Activated naive CD4-positive, alpha-beta T cell (primary cell): ENCODE data around the gene LRRC7.
"Not testable (repeated sequence)": the region's sequence is repeated elsewhere in the genome, so short reads cannot be mapped to it uniquely, and the experiment has no call there.

Experiments
- DNase-seq, 4 experiments: peaks; one replicate each; lab custom pipeline; 2025; lab: John Stamatoyannopoulos, UW

Gene LRRC7

GRCh38 chr1:69888016-69888415, 320.3 kb downstream of the LRRC7 start:
- DNase-seq = not testable (repeated sequence)

- no peak for DNase-seq
Measured at GRCh38 chr1:69888657-69889056, 320.9 kb downstream of the LRRC7 start.

GRCh38 chr1:69898403-69898947, 330.8 kb downstream of the LRRC7 start:
- no peak for DNase-seq

DNA sequence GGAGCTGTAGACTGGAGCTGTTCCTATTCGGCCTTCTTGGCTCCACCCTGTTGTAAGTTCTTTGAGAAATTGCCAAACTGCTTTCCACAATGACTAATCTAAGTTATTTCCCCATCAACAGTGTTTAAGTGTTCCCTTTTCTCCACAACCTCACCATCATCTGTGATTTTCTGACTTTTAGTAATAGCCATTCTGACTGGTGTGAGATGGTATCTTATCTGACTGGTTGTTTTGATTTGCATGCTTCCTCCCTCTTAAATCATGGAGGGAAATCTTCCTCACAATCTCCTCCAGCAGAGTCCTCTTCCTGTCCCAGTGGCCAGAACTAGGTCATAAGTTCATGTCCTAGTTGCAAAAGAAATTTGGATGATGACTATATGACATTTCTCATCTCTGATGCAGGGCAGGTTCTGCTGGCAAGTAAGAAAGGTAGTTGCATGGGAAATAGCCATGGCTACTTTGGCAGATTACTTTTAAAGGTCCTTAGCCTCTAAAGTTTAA, 343.6 kb downstream of the LRRC7 start:
- DNase-seq = no peak

DNA sequence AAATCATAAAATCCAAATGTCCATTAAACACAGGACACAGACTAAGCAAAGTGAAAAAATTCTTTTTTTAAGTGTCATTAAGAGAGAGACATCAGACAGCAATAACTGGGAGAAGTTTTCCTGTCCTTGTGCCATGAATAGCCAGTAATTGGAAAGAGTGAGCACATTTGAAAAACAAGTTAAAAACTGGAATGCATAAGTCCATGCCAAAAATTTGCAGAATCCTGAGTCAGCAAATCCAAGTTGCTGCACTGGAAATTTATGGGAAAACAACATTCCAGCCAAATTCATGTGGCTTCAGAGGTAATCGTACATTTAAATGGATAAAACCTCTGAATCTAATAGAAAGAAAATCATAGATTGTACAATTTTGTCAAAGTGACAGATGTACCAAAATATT, 346.3 kb downstream of the LRRC7 start:
- no peak for DNase-seq

- no peak for DNase-seq
Measured at GRCh38 chr1:69914976-69915765, 347.4 kb downstream of the LRRC7 start.

DNA sequence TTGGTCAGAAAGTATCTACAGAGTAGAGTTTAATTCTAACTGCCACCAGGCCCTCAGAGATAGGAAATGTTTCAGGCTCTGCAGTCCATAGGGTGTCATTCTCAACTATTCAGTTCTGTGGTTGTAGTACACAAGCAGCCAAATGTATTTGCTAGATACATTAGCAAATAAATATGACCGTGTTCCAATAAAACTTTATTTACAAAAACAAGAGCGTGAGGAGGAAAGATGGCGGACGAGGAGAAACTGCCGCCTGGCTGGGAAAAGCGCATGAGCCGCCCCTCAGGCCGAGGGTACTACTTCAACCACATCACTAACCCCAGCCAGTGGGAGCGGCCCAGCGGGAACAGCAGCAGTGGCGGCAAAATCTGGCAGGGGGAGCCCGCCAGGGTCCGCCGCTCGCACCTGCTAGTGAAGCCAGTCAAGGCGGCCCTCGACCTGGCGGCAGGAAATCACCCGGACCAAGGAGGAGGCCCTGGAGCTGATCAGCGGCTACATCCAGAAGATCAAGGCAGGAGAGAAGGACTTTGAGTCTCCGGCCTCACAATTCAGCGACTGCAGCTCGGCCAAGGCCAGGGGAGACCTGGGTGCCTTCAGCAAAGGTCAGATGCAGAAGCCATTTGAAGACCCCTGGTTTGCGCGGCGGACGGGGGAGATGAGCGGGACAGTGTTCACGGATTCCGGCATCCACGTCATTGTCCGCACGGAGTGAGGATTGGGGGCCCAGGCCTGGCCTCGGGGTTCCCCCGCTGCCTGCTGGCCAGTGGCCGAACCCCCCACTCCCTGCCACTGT, 351.6 kb downstream of the LRRC7 start:
- no peak for DNase-seq

DNA sequence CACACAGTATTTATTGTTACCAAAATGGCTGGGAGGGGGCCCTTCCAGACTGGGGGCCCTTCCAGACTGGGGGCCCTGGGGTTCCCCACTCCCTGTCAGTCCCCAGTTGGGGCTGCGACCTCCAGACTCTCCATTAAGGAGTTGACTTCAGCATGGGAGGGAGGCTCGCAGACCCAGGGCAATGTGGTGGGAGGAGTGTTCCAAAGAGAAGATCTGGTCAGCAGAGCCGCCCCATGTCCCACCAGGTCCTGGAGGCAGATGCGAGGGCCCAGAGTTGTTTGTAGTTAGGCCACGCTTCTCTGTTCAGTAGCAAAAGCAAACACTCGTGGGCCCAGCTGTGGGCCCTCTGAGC, 352.2 kb downstream of the LRRC7 start:
- no peak for DNase-seq

DNA sequence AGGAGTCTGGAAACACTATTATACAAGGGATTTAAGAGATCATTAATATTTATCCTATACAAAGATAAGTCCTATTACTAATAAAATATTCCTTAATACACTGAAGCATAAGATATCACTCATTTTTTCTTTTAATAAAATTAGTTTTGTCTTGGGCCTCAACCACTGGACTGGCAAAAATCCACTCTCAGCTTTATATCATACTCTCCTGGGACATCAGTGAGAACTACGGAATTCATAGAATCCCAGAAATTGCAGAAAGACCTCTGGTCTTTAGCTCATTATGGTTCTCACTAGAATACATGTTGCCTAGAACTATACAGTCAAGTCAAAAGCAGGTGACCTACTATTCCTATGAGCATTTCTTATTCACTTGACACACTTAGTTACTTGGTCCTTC, 352.7 kb downstream of the LRRC7 start:
- DNase-seq = no peak

DNA sequence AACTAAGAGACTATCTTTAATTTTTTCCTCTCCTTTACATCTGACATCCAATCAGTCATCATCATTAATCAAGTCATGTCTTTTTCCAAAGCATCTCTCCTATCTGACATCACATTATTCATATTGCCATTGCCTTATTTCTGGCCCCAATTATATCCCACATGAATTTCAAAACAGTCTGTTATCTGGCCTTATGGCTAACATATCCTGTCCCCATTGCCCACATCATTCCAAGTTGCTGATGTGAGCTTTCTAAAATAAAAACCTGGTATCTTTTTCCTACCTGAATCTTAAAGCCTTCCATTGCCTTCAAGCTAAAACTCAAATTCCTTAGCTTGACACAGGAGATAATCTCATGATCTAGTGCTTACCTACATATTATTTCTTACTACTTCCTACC, 353.8 kb downstream of the LRRC7 start:
- DNase-seq = no peak

DNA sequence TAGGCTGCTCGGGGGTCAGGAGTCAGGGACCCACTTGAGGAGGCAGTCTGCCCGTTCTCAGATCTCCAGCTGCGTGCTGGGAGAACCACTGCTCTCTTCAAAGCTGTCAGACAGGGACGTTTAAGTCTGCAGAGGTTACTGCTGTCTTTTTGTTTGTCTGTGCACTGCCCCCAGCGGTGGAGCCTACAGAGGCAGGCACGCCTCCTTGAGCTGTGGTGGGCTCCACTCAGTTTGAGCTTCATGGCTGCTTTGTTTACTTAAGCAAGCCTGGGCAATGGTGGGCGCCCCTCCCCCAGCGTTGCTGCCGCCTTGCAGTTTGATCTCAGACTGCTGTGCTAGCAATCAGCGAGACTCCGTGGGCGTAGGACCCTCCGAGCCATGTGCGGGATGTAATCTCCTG, 360.5 kb downstream of the LRRC7 start:
- not testable (repeated sequence) for DNase-seq

GRCh38 chr1:69929308-69930057, 361.8 kb downstream of the LRRC7 start:
- no peak for DNase-seq

- DNase-seq = no peak
Measured at GRCh38 chr1:69930396-69930795, 362.7 kb downstream of the LRRC7 start.

- DNase-seq = no peak
Measured at GRCh38 chr1:69932760-69933159, 365.0 kb downstream of the LRRC7 start.

DNA sequence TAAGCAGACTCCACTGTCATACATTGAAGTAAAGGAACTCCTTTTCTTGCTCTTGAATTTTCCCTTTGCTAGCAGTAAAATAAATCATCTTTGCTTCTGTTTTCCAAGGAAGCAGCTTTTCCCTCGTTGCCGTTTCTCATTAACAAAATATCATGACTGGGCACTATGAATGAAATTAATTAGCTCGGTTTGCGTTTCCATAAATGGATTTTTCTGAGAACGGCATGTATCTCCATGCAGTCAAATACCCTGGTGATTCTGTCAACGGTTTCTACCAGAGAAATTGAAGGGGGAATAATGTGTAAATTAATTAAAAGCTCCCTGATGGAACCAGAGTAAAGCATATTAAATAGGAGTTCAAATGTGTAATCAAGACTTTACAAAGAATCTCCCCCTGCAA, 372.5 kb downstream of the LRRC7 start:
- DNase-seq = no peak

DNA sequence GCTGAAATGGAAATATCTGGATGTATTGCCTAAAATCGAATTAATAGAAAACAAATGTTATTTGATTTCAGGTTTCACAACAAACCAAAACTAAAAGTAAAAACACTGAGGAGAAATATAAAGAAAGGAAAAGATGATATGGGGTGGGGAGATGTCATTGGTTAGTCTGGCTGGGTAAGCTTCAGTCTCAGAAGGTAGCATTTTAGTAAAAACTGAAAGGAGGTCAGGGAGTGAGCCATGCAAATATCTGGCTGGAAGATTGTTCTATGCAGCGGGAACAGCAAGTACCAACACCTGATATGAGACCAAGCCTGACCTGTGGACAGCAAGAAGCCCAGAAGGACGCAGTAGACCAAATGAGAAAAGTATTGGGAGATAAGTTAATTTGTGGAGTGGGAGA, 373.1 kb downstream of the LRRC7 start:
- no peak for DNase-seq

- no peak for DNase-seq
Measured at GRCh38 chr1:69943030-69943429, 375.3 kb downstream of the LRRC7 start.

DNA sequence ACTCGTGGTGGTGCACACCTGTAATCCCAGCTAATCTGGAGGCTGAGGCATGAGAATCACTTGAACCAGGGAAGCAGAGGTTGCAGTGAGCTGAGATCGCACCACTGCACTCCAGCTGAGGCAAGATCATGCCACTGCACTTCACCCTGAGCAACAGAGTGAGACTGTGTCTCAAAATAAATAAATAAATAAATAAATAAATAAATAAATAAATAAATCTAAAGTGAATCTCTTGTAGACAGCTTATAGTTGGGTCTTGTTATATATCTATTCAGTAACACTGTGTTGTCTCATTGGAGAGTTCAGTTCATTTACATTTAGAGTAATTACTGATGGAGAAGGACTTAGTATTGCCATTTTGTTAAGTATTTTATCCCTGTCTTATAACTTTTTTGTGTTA, 379.2 kb downstream of the LRRC7 start:
- no peak for DNase-seq

DNA sequence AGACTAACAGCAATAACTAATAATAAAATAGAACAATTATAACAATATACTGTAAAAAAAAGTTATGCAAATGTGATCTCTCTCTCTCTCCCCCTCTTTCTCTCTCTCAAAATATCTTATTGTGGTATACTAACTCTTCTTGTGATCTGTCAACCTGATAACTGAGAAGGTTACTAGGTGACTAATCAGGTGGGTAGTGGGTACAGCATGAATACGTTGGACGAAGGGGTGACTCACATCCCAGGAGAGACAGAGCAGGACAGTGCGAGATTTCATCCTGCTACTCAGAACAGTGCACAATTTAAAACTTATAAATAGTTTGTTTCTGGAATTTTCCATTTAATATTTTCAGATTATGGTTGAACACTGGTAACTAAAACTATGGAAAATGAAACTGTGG, 380.1 kb downstream of the LRRC7 start:
- no peak for DNase-seq

DNA sequence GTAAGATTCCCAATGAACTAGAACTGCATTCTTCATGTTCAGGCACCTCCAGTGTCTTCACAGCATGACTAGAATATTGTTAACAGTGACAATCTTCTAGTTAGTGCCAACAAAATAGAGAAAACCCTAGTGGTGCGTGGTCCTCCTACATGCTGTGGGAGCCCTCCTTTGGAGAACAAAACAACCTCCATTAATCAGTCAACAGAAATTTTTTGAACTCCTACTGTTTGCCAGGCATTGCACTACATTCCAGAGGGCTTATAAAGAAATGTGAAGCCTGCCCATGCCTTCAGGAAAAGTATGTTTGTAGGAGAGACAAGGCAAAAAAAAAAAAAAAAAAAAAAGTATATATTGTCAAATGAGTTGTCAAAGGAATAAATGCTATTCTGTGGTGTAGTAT, 385.0 kb downstream of the LRRC7 start:
- DNase-seq = no peak

DNA sequence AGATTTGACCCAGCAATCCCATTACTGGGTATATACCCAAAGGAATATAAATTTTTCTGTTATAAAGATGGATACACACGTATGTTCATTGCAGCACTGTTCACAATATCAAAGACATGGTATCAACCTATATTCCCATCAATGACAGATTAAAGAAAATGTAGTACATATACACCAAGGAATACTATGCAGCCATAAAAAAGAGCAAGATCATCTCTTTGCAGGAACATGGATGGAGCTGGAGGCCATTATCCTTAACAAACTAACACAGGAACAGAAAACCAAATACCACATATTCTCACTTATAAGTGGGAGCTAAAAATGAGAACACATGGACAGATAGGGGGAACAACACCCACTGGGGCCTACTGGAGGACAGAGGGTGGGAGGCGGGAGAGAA, 394.7 kb downstream of the LRRC7 start:
- not testable (repeated sequence) for DNase-seq

GRCh38 chr1:69967245-69967766, 399.6 kb downstream of the LRRC7 start:
- DNase-seq = no peak
